Keratinocyte (primary cell): Measurements from ENCODE around the gene TDRD6. TPM values are rescaled to one million over a fixed set of nuclear protein-coding genes. Genes with fewer than 3 reads are reported as not detected.

Experiments used
- DNase-seq: peaks from one replicate; pipeline ENCODE4 v3.0.0-alpha.2; 2011; ENCODE audit warnings: low read depth, missing footprints, low spot score
- FAIRE-seq: peaks from 2 replicates; lab custom pipeline; 2011; peaks lifted over from hg19 to GRCh38; lab: Jason Lieb, UNC
- H2AFZ ChIP-seq: 2 replicates; pipeline ENCODE4 v1.6.0; 2012; ENCODE audit warnings: low read length, control low read depth, inconsistent platforms; ENCODE audit not compliant: control insufficient read depth
- H3K27ac ChIP-seq: 2 replicates; pipeline ENCODE4 v1.5.1; 2011; ENCODE audit warnings: low read length; ENCODE audit not compliant: control insufficient read depth, insufficient read depth
- H3K27me3 ChIP-seq: 3 replicates; pipeline ENCODE4 v1.6.0; 2011; ENCODE audit warnings: low read length; ENCODE audit not compliant: control insufficient read depth, insufficient read depth; ENCODE audit errors: extremely low read depth
- H3K36me3 ChIP-seq, 2 experiments: 2 replicates in 1 of 2; 3 replicates in 1 of 2; pipeline ENCODE4 v1.5.1; 2011; ENCODE audit warnings: low read length in 2 of 2, mild to moderate bottlenecking in 1 of 2; ENCODE audit not compliant: control insufficient read depth in 2 of 2, insufficient read depth in 2 of 2; ENCODE audit errors: extremely low read depth in 1 of 2
- H3K4me1 ChIP-seq: 3 replicates; pipeline ENCODE4 v1.5.1; 2011; ENCODE audit warnings: low read length; ENCODE audit not compliant: control insufficient read depth, insufficient read depth; ENCODE audit errors: extremely low read depth
- H3K4me2 ChIP-seq: 3 replicates; pipeline ENCODE4 v1.6.0; 2011; ENCODE audit warnings: low read depth, low read length; ENCODE audit not compliant: control insufficient read depth, insufficient read depth; ENCODE audit errors: extremely low read depth
- H3K4me3 ChIP-seq, 3 experiments: fragments of 200-600 bp in 1 of 3; sonication (generic) in 1 of 3; 2 replicates in 2 of 3; 3 replicates in 1 of 3; pipeline ENCODE4 v1.5.1; 2011 to 2016; ENCODE audit warnings: low read length in 3 of 3, mild to moderate bottlenecking in 3 of 3, control low read depth in 2 of 3, inconsistent platforms in 1 of 3, low read depth in 1 of 3, mixed read lengths in 1 of 3, mixed run types in 1 of 3, moderate library complexity in 1 of 3; ENCODE audit not compliant: control insufficient read depth in 2 of 3, insufficient read depth in 2 of 3; ENCODE audit errors: extremely low read depth in 1 of 3
- H3K79me2 ChIP-seq: 2 replicates; pipeline ENCODE4 v1.6.0; 2012; ENCODE audit warnings: low read length; ENCODE audit not compliant: control insufficient read depth, insufficient read depth
- H3K9ac ChIP-seq: 3 replicates; pipeline ENCODE4 v1.6.0; 2011; ENCODE audit warnings: low read length; ENCODE audit not compliant: control insufficient read depth, insufficient read depth; ENCODE audit errors: extremely low read depth
- H3K9me1 ChIP-seq: 3 replicates; pipeline ENCODE4 v1.6.0; 2011; ENCODE audit warnings: low read length; ENCODE audit not compliant: control insufficient read depth, insufficient read depth; ENCODE audit errors: extremely low read depth
- H3K9me3 ChIP-seq: 2 replicates; pipeline ENCODE4 v1.5.1; 2012; ENCODE audit warnings: low read depth, low read length; ENCODE audit not compliant: control insufficient read depth
- H4K20me1 ChIP-seq: 3 replicates; pipeline ENCODE4 v1.6.0; 2011; ENCODE audit warnings: low read length; ENCODE audit not compliant: control insufficient read depth, insufficient read depth; ENCODE audit errors: extremely low read depth
- CTCF ChIP-seq, 3 experiments: IDR thresholded peaks in 1 of 3; conservative IDR thresholded peaks in 1 of 3; optimal IDR thresholded peaks in 1 of 3; 2 replicates in 2 of 3; 3 replicates in 1 of 3; pipeline versions ENCODE3 to v1.5.1; 2011; ENCODE audit warnings: low read length in 3 of 3, mild to moderate bottlenecking in 3 of 3, moderate library complexity in 2 of 3, control low read depth in 1 of 3, inconsistent platforms in 1 of 3; ENCODE audit not compliant: insufficient read depth in 2 of 3; ENCODE audit errors: extremely low read depth in 1 of 3
- EZH2 ChIP-seq: IDR thresholded peaks from one replicate; pipeline ENCODE4 v1.6.1; 2012; ENCODE audit warnings: inconsistent platforms, mild to moderate bottlenecking, low read length, moderate library complexity
- dilution Hi-C: fragments of 300-500 bp; cut with MboI; formaldehyde crosslinking; loops from one replicate; pipeline ENCODE4 v1.7.0; 2020; ENCODE audit warnings: low sequenced_read_pairs; ENCODE audit not compliant: extremely low pct_ligation_motif_present
- polyA plus RNA-seq, 5 experiments: library from polyadenylated mRNA; depleted of rRNA in 3 of 5; stranded (reverse) in 3 of 5; stranded (forward) in 1 of 5; unstranded in 1 of 5; fragments of >200 nt; gene quantifications; 1 replicate in 1 of 5; 2 replicates in 3 of 5; 3 replicates in 1 of 5; pipeline versions ENCODE4 v1.2.1 to v1.2.3, GENCODE V29; 2011 to 2012; ENCODE audit warnings: missing spikeins in 2 of 5, low read depth in 1 of 5, low replicate concordance in 1 of 5

TDRD6 gene
- polyA plus RNA-seq, 1 donor (not counting 4 experiments of a cell fraction or from before 2014, with no cell fraction given): 0.25 TPM

GRCh38 chr6:46651006-46651405, 36.7 kb upstream of the TDRD6 start:
- H3K4me1 ChIP-seq: peaks cover 11% of the 10 kb centered on the region
- no peak overlapping the region for H3K9ac ChIP-seq
- no peaks in the 10 kb centered on the region for H3K36me3 ChIP-seq
- no peaks in the 10 kb centered on the region for H3K9me1 ChIP-seq
- dilution Hi-C loops: no loop called here
- TF ChIP-seq EZH2: no peak
- no peaks in the 10 kb centered on the region for H3K27me3 ChIP-seq
- peak overlapping the region; percentile 10 for H3K27ac ChIP-seq
- FAIRE-seq (no peak), DNase-seq (no peak)
- no peaks in the 10 kb centered on the region for H3K79me2 ChIP-seq
- H4K20me1 ChIP-seq: no peaks in the 10 kb centered on the region
- H3K4me3 ChIP-seq: no peak overlapping the region
- no peaks in the 10 kb centered on the region for H3K9me3 ChIP-seq
- H3K4me2 ChIP-seq: peak overlapping the region; percentile 98
- no peak overlapping the region for H2AFZ ChIP-seq

GRCh38 chr6:46651816-46652215, 35.9 kb upstream of the TDRD6 start:
- H3K4me3 ChIP-seq: peak overlapping the region; percentile 75 to 98 (median 93)
- no peaks in the 10 kb centered on the region for H4K20me1 ChIP-seq
- peak overlapping the region; percentile 98 for H3K4me2 ChIP-seq
- peak overlapping the region; percentile 90 for H3K9ac ChIP-seq
- no peaks in the 10 kb centered on the region for H3K9me3 ChIP-seq
- no peaks in the 10 kb centered on the region for H3K27me3 ChIP-seq
- FAIRE-seq (peak; percentile 60), DNase-seq (no peak)
- no peaks in the 10 kb centered on the region for H3K79me2 ChIP-seq
- dilution Hi-C loops: no loop called here
- no peaks in the 10 kb centered on the region for H3K9me1 ChIP-seq
- TF ChIP-seq EZH2: no peak
- no peak for TF ChIP-seq CTCF (optimal IDR thresholded peaks at IDR 0.05 in 1 of 3, IDR thresholded peaks at IDR 0.05 in 1 of 3, conservative IDR thresholded peaks at IDR 0.05 in 1 of 3; ENCODE audit: extremely low read depth in 1 of 3, insufficient read depth in 2 of 3, low read length in 3 of 3)
- H3K36me3 ChIP-seq: no peaks in the 10 kb centered on the region
- peaks cover 11% of the 10 kb centered on the region for H3K4me1 ChIP-seq
- H3K27ac ChIP-seq: peak overlapping the region; percentile 91
- H2AFZ ChIP-seq: peak overlapping the region; percentile 99

GRCh38 chr6:46652232-46652602, 35.5 kb upstream of the TDRD6 start:
- peaks cover 11% of the 10 kb centered on the region for H3K4me1 ChIP-seq
- no peaks in the 10 kb centered on the region for H3K36me3 ChIP-seq
- H3K9me1 ChIP-seq: no peaks in the 10 kb centered on the region
- FAIRE-seq (no peak), DNase-seq (no peak)
- H2AFZ ChIP-seq: peak overlapping the region; percentile 99
- H3K79me2 ChIP-seq: no peaks in the 10 kb centered on the region
- dilution Hi-C loops: no loop called here
- TF ChIP-seq CTCF (optimal IDR thresholded peaks at IDR 0.05 in 1 of 3, IDR thresholded peaks at IDR 0.05 in 1 of 3, conservative IDR thresholded peaks at IDR 0.05 in 1 of 3; ENCODE audit: extremely low read depth in 1 of 3, insufficient read depth in 2 of 3, low read length in 3 of 3) (no peak), EZH2 (no peak)
- no peaks in the 10 kb centered on the region for H3K9me3 ChIP-seq
- no peaks in the 10 kb centered on the region for H3K27me3 ChIP-seq
- peak overlapping the region; percentile 98 for H3K4me2 ChIP-seq
- H4K20me1 ChIP-seq: no peaks in the 10 kb centered on the region
- peak overlapping the region; percentile 90 for H3K9ac ChIP-seq
- peak overlapping the region; percentile 91 for H3K27ac ChIP-seq
- peak overlapping the region; percentile 75 to 98 (median 93) for H3K4me3 ChIP-seq
